Small intestine (tissue), 7 donors: ENCODE measurements around the gene TBCD. TPM values are rescaled to one million over a fixed set of nuclear protein-coding genes. Genes with fewer than 3 reads are reported as not detected.
A peak's percentile ranks its signal among the peaks of the same experiment; 100 is the strongest.
"Not testable (repeated sequence)": the region's sequence is repeated elsewhere in the genome, so short reads cannot be mapped to it uniquely, and the experiment has no call there.

Experiments
- DNase-seq, 2 donors: peaks; one replicate each; pipeline versions ENCODE4 v3.0.0 to v3.0.0-alpha.2; 2013
- FAIRE-seq: peaks from 2 replicates; lab custom pipeline; 2012; peaks lifted over from hg19 to GRCh38; lab: Jason Lieb, UNC
- H3K27ac ChIP-seq, 3 donors: one replicate each; pipeline ENCODE4 v1.5.1; 2013; ENCODE audit warnings: low read length in 2 of 3, mild to moderate bottlenecking in 2 of 3, control low read depth in 1 of 3, inconsistent platforms in 1 of 3, low read depth in 1 of 3, moderate library complexity in 1 of 3
- H3K27me3 ChIP-seq, 3 donors: one replicate each; pipeline ENCODE4 v1.6.1; 2013; ENCODE audit warnings: low read length in 3 of 3, inconsistent platforms in 1 of 3; ENCODE audit not compliant: control insufficient read depth in 3 of 3, insufficient read depth in 3 of 3
- H3K36me3 ChIP-seq, 3 donors: one replicate each; pipeline ENCODE4 v1.6.1; 2013; ENCODE audit warnings: low read length in 3 of 3, inconsistent platforms in 1 of 3, low read depth in 1 of 3, mild to moderate bottlenecking in 1 of 3, moderate library complexity in 1 of 3; ENCODE audit not compliant: control insufficient read depth in 3 of 3, insufficient read depth in 2 of 3
- H3K4me1 ChIP-seq, 3 donors: one replicate each; pipeline ENCODE4 v1.6.1; 2013; ENCODE audit warnings: low read length in 2 of 3, inconsistent platforms in 1 of 3, low read depth in 1 of 3, mild to moderate bottlenecking in 1 of 3, moderate library complexity in 1 of 3; ENCODE audit not compliant: control insufficient read depth in 3 of 3, insufficient read depth in 2 of 3
- H3K4me3 ChIP-seq, 3 donors: one replicate each; pipeline ENCODE4 v1.5.1; 2013; ENCODE audit warnings: low read length in 3 of 3, control low read depth in 1 of 3, inconsistent platforms in 1 of 3, low read depth in 1 of 3, mild to moderate bottlenecking in 1 of 3, moderate library complexity in 1 of 3
- H3K9me3 ChIP-seq, 2 donors: one replicate each; pipeline ENCODE4 v1.6.1; 2013; ENCODE audit warnings: low read depth in 1 of 2, low read length in 1 of 2; ENCODE audit not compliant: control insufficient read depth in 2 of 2, insufficient read depth in 1 of 2
- WGBS, 3 donors: extraction: QIAGEN DNeasy Blood & Tissue Kit; methylation state at CpG; one replicate each; pipeline ENCODE4 v1.1.7; 2013; 5-methylcytosine and 5-hydroxymethylcytosine counted together
- polyA plus RNA-seq, 4 donors: library from polyadenylated mRNA; stranded (reverse) in 3 of 4; unstranded in 1 of 4; fragments of 200-250 nt in 3 of 4; fragments of 120-200 nt in 1 of 4; gene quantifications; one replicate each; pipeline versions ENCODE4 v1.2.1 to v1.2.3, GENCODE V29; 2013
- donor health status: healthy with polysubstance abuse.
- donor health status: control.
- donor health status: control.
- donor health status: Bipolar disorder and iron deficiency.
- donor health status: healthy.

The TBCD gene
- polyA plus RNA-seq, 4 donors: 38.7 to 83.7 (median 67.3) TPM

DNA sequence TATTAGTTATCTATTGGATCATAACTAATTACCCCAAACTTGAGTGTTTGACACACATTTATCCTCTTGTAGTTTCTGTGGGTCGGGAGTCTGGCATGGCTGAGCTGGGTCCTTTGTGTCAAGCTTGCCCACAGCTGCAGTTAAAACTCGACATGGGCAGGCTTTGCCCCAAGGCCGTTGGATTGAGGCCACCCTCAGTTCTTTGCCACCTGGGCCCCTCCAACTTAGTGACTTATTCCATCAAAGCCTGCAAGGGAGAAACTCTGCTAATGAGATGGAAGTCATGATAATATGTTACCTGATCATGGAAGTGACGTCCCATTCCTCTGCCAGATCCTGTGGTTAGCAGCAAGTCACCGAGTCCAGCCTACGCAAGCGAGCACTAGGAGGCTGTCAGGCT, 17.2 kb downstream of the TBCD start:
- H3K4me3 ChIP-seq: no peak overlapping the region
- H3K9me3 ChIP-seq: peaks cover 0 to 4% of the 10 kb centered on the region in 2 donors
- H3K27me3 ChIP-seq: no peaks in the 10 kb centered on the region
- peaks cover 5 to 65% (median 11%) of the 10 kb centered on the region in 3 donors for H3K36me3 ChIP-seq
- H3K4me1 ChIP-seq: no peaks in the 10 kb centered on the region
- DNase-seq (no peak), FAIRE-seq (no peak)
- 92 to 94% (median 93%) methylated on average over 7 of the region's 7 CpGs for WGBS, 3 donors
- H3K27ac ChIP-seq: no peak overlapping the region

DNA sequence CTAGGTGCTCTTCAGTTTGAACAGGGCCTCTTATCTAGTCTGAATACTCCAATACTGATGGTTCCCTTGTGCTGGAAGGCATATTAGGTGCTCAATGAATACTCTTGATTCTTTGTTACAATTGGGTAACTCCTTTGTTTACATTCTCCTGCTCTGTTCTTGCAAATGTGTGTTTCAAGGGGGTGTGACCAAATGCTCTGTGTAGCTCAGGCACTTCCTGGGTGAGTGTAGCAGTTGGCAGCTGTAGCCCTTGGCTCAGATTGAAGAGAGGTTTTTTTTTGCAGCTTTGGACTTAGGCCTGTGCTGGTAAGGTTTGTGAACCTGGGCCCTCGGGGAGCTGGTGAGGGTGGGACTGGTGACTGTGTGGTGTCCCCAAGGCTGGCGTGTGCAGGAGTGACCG, 20.2 kb downstream of the TBCD start:
- peaks cover 5 to 61% (median 5%) of the 10 kb centered on the region in 3 donors for H3K36me3 ChIP-seq
- H3K9me3 ChIP-seq: peaks cover 0 to 4% of the 10 kb centered on the region in 2 donors
- WGBS, 3 donors: 24 to 61% (median 45%) methylated on average over 3 of the region's 3 CpGs
- H3K4me3 ChIP-seq: no peak overlapping the region
- H3K4me1 ChIP-seq: no peaks in the 10 kb centered on the region
- H3K27me3 ChIP-seq: no peaks in the 10 kb centered on the region
- peak in 1 of 2 donors; percentile 76 for DNase-seq
- FAIRE-seq: no peak
- peak overlapping the region in 1 of 3 donors; percentile 56 for H3K27ac ChIP-seq

DNA sequence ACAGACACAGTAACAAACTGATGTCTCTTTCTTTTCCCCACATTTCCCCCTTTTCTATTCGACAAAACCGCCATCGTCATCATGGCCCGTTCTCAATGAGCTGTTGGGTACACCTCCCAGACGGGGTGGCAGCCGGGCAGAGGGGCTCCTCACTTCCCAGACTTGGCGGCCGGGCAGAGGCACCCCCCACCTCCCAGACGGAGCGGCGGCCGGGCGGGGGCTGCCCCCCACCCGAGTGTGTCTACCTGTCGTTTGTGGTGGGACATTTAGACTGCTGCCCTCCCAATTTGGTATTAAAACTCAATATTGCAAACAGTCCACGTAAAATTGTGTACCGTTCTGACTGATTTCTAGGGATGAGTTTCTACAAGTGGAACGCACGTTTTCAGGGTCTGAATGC, 22.6 kb downstream of the TBCD start:
- H3K9me3 ChIP-seq: not testable (repeated sequence)
- 82 to 89% (median 89%) methylated on average over 19 of the region's 19 CpGs for WGBS, 3 donors

DNA sequence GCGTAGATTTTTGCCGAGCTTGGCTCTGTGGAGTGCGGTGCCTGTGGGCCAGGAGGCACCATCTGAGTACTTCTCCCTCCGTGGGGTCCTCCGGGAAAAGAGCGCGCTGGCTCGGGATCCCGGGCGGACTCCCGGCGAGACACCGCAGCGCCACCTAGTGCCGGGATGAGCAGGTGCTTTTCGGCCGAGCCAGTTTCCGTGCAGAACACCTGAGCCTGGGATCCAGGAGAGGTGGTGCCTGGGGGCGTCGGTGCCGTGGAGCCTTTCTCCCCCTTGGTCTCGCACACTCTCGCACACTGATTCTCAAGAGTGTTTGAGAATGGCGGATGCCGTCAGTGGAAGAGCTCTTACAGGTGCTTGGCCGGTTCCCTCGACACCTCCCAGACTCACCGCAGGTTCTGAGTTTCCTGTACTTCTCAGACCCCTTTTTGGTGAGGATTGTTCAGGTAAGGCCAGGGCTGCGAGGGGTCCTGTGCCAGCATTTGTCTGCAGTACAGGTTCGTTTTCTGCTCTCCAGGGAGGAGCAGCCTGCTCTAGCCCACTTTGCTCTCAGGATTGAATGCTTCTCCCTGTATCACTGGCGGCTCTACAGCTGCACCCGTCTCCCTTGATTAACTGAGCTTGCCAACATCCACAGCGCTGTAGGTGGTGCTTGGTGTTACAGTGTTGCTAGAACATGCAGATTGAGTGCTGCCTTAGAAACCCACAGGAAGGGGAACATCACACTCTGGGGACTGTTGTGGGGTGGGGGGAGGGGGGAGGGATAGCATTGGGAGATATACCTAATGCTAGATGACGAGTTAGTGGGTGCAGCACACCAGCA, 23.3 kb downstream of the TBCD start:
- H3K4me3 ChIP-seq: no peak overlapping the region
- peaks cover 2 to 59% (median 5%) of the 10 kb centered on the region in 3 donors for H3K36me3 ChIP-seq
- no peak overlapping the region for H3K27ac ChIP-seq
- H3K4me1 ChIP-seq: no peaks in the 10 kb centered on the region
- no peaks in the 10 kb centered on the region for H3K27me3 ChIP-seq
- no peak for FAIRE-seq
- DNase-seq: peak; percentile 57 to 73
- no peaks in the 10 kb centered on the region for H3K9me3 ChIP-seq
- 30 to 42% (median 42%) methylated on average over 32 to 33 of the region's 34 CpGs for WGBS, 3 donors

More for the DNA sequence above, 22.6 kb downstream of the TBCD start:
- not testable (repeated sequence) for H3K4me1 ChIP-seq, H3K27ac ChIP-seq, H3K4me3 ChIP-seq, FAIRE-seq, DNase-seq, H3K27me3 ChIP-seq
- H3K36me3 ChIP-seq: peaks cover 2 to 56% (median 5%) of the 10 kb centered on the region in 3 donors

DNA sequence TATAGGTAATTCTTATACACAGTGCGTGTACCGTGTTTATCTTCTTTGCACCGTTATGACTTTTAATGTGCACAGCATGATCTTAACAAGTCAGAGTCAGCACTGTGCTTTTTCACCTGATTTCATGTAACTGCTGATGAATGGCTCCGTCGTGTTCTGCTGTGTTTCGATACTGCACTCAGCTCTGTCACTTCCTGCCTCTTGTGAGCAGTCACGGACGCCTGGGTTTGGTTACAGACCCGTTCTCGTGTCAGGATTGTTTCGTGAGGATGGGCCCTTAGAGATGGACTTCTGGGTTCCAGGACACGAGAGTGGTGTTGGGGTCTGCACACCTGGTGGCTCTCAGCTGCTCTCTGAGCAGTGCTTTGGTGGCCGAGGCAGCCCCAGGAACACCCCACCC, 24.6 kb downstream of the TBCD start:
- peaks cover 2 to 52% (median 5%) of the 10 kb centered on the region in 3 donors for H3K36me3 ChIP-seq
- no peak for DNase-seq
- H3K4me1 ChIP-seq: no peaks in the 10 kb centered on the region
- WGBS, 3 donors: 86 to 91% (median 90%) methylated on average over 13 of the region's 13 CpGs
- H3K4me3 ChIP-seq: no peak overlapping the region
- H3K27ac ChIP-seq: no peak overlapping the region
- H3K27me3 ChIP-seq: no peaks in the 10 kb centered on the region
- no peak for FAIRE-seq
- no peaks in the 10 kb centered on the region for H3K9me3 ChIP-seq

DNA sequence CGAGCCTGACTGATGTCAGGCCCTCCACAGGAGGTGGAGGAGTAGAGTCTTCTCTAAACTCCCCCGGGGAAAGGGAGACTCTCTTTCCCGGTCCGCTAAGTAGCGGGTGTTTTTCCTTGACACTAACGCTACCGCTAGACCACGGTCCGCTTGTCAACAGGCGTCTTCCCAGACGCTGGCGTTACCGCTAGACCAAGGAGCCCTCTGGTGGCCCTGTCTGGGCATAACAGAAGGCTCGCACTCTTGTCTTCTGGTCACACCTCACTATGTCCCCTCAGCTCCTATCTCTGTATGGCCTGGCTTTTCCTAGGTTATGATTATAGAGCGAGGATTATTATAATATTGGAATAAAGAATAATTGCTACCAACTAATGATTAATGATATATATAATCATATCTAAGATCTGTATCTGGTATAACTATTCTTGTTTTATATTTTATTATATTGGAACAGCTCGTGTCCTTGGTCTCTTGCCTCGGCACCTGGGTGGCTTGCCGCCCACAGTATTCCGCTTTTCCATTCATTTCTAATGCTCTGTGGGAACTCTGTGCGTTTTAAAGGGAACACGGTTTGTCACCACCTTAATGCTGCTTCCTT, 26.0 kb downstream of the TBCD start:
- H3K36me3 ChIP-seq: peaks cover 0 to 57% (median 2%) of the 10 kb centered on the region in 3 donors
- H3K4me1 ChIP-seq, H3K9me3 ChIP-seq, FAIRE-seq, H3K27ac ChIP-seq, DNase-seq, H3K27me3 ChIP-seq, H3K4me3 ChIP-seq: not testable (repeated sequence)
- 80 to 84% (median 83%) methylated on average over 17 to 21 of the region's 21 CpGs for WGBS, 3 donors

DNA sequence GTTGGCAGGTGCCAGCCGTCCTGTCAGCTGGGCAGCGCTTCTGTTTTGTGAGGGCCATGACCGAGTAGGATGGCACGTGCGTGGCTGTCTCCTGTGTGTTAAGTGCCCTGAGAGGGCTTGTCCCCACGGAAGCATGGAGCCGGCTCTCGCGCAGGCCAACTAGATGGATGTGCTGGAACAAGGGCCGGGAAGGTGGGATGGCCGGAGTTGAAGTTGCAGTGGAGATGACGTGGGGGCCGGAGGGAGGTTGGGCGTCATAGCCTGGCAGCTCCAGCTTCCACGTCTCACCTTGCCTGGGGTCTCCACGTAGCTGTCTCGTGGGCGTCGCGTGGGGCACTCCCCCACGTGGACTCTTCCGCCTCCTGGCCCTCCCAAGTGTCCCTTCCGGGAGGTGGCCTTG, 27.7 kb downstream of the TBCD start:
- Histone ChIP-seq H3K4me1 (no peaks in the 10 kb centered on the region), H3K36me3 (peaks cover 0 to 67% (median 2%) of the 10 kb centered on the region in 3 donors), H3K27ac (no peak overlapping the region), H3K9me3 (no peaks in the 10 kb centered on the region), H3K4me3 (no peak overlapping the region), H3K27me3 (no peaks in the 10 kb centered on the region)
- FAIRE-seq (no peak), DNase-seq (no peak)
- WGBS, 3 donors: 94 to 98% (median 97%) methylated on average over 23 of the region's 23 CpGs

DNA sequence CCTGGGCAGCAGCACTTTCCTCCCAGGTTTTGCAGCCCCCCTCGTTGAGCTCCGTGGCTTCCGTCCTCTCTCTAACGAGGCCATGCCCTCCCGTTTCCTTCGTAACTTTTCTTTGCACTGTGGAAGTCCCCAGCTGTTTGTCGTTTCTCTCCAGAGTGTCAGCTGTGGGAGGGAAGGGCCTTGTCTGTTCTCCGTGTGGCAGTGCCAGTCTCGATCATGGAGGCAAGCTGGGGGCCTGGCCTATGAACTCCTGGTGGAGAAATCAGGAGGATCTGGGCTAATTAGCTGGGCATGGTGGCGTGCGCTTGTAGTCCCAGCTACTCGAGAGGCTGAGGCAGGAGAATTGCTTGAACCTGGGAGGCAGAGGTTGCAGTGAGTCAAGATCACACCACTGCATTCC, 28.3 kb downstream of the TBCD start:
- Histone ChIP-seq H3K36me3 (peaks cover 0 to 69% (median 2%) of the 10 kb centered on the region in 3 donors), H3K9me3 (no peaks in the 10 kb centered on the region), H3K4me1 (no peaks in the 10 kb centered on the region), H3K4me3 (no peak overlapping the region), H3K27me3 (no peaks in the 10 kb centered on the region), H3K27ac (no peak overlapping the region)
- no peak for DNase-seq
- 78 to 85% (median 78%) methylated on average over 12 of the region's 12 CpGs for WGBS, 3 donors
- no peak for FAIRE-seq
